Neuronal stem cell (in vitro differentiated cells): Measurements from ENCODE around the gene PTH1R.
A peak's percentile ranks its signal among the peaks of the same experiment; 100 is the strongest.

Experiments
- DNase-seq: peaks from one replicate; pipeline ENCODE4 v3.0.0-alpha.2; 2013; ENCODE audit warnings: low spot score
- H2AFZ ChIP-seq: one replicate; pipeline ENCODE4 v1.6.1; 2013; ENCODE audit warnings: mild to moderate bottlenecking, low read length, inconsistent platforms
- H2AK5ac ChIP-seq: 2 replicates; pipeline ENCODE4 v1.6.1; 2013; ENCODE audit warnings: low read depth, mild to moderate bottlenecking, inconsistent platforms, low read length, moderate library complexity, mixed read lengths
- H2BK120ac ChIP-seq: 2 replicates; pipeline ENCODE4 v1.6.1; 2013; ENCODE audit warnings: low read depth, mild to moderate bottlenecking, inconsistent platforms, low read length, moderate library complexity, mixed read lengths
- H2BK12ac ChIP-seq: one replicate; pipeline ENCODE4 v1.6.1; 2013; ENCODE audit warnings: low read length, inconsistent platforms
- H2BK15ac ChIP-seq: 2 replicates; pipeline ENCODE4 v1.6.1; 2013; ENCODE audit warnings: mild to moderate bottlenecking, low read length, inconsistent platforms, mixed read lengths
- H2BK5ac ChIP-seq: one replicate; pipeline ENCODE4 v1.6.1; 2013; ENCODE audit warnings: inconsistent platforms, mild to moderate bottlenecking, low read length, moderate library complexity
- H3K14ac ChIP-seq: one replicate; pipeline ENCODE4 v1.6.1; 2013; ENCODE audit warnings: low read length, inconsistent platforms
- H3K18ac ChIP-seq: 2 replicates; pipeline ENCODE4 v1.6.1; 2013; ENCODE audit warnings: low read length, inconsistent platforms
- H3K23ac ChIP-seq: 2 replicates; pipeline ENCODE4 v1.6.1; 2013; ENCODE audit warnings: low read depth, mild to moderate bottlenecking, mixed read lengths, low read length, inconsistent platforms; ENCODE audit not compliant: poor library complexity
- H3K27ac ChIP-seq: replicated peaks from 3 replicates; pipeline ENCODE4 v1.5.1; 2013; ENCODE audit warnings: low read length, inconsistent platforms
- H3K27me3 ChIP-seq, 3 experiments: 2 replicates each; pipeline ENCODE4 v1.6.1; 2013; ENCODE audit warnings: low read length in 3 of 3, mild to moderate bottlenecking in 2 of 3, inconsistent platforms in 1 of 3, low read depth in 1 of 3, mixed read lengths in 1 of 3, moderate library complexity in 1 of 3; ENCODE audit not compliant: control insufficient read depth in 3 of 3, insufficient read depth in 3 of 3
- H3K36me3 ChIP-seq, 2 donors: replicated peaks in 1 of 2; 2 replicates each; pipeline ENCODE4 v1.6.1; 2013; ENCODE audit warnings: low read length in 2 of 2; ENCODE audit not compliant: control insufficient read depth in 2 of 2, insufficient read depth in 2 of 2
- H3K4ac ChIP-seq: 2 replicates; pipeline ENCODE4 v1.6.1; 2013; ENCODE audit warnings: inconsistent platforms, mild to moderate bottlenecking, low read length, moderate library complexity
- H3K4me1 ChIP-seq, 2 donors: 1 replicate in 1 of 2; 2 replicates in 1 of 2; pipeline ENCODE4 v1.6.1; 2013; ENCODE audit warnings: low read length in 2 of 2, low read depth in 1 of 2; ENCODE audit not compliant: control insufficient read depth in 2 of 2, insufficient read depth in 1 of 2
- H3K4me2 ChIP-seq: one replicate; pipeline ENCODE4 v1.6.1; 2013; ENCODE audit warnings: mild to moderate bottlenecking, low read length, inconsistent platforms; ENCODE audit not compliant: insufficient read depth, poor library complexity, severe bottlenecking
- H3K4me3 ChIP-seq, 2 donors: 2 replicates each; pipeline ENCODE4 v1.5.1; 2013; ENCODE audit warnings: low read length in 2 of 2, mild to moderate bottlenecking in 2 of 2, inconsistent platforms in 1 of 2, moderate library complexity in 1 of 2
- H3K79me1 ChIP-seq: one replicate; pipeline ENCODE4 v1.6.1; 2013; ENCODE audit warnings: low read depth, mild to moderate bottlenecking, inconsistent platforms, low read length, moderate library complexity
- H3K9ac ChIP-seq: one replicate; pipeline ENCODE4 v1.6.1; 2013; ENCODE audit warnings: mild to moderate bottlenecking, low read depth, low read length, inconsistent platforms; ENCODE audit not compliant: poor library complexity
- H3K9me3 ChIP-seq, 2 donors: replicated peaks in 1 of 2; 2 replicates each; pipeline versions ENCODE3 to v1.6.1; 2013; ENCODE audit warnings: low read length in 2 of 2, mild to moderate bottlenecking in 2 of 2, inconsistent platforms in 1 of 2, low read depth in 1 of 2, mixed read lengths in 1 of 2, moderate library complexity in 1 of 2; ENCODE audit not compliant: control insufficient read depth in 2 of 2, insufficient read depth in 1 of 2
- H4K8ac ChIP-seq: one replicate; pipeline ENCODE4 v1.6.1; 2013; ENCODE audit warnings: low read depth, mild to moderate bottlenecking, inconsistent platforms, low read length, moderate library complexity
- H4K91ac ChIP-seq: one replicate; pipeline ENCODE4 v1.6.1; 2013; ENCODE audit warnings: low read length, low read depth, mild to moderate bottlenecking, inconsistent platforms; ENCODE audit not compliant: poor library complexity
- WGBS, 2 donors: extraction: QIAGEN DNeasy Blood & Tissue Kit; methylation state at CpG; one replicate each; pipeline ENCODE4 v1.1.7; 2013; ENCODE audit warnings: missing lambda C conversion rate in 2 of 2, mixed read lengths in 1 of 2; ENCODE audit not compliant: insufficient read length in 2 of 2, insufficient replicate concordance in 1 of 2; ENCODE audit errors: extremely low coverage in 2 of 2; 5-methylcytosine and 5-hydroxymethylcytosine counted together

The PTH1R gene

DNA sequence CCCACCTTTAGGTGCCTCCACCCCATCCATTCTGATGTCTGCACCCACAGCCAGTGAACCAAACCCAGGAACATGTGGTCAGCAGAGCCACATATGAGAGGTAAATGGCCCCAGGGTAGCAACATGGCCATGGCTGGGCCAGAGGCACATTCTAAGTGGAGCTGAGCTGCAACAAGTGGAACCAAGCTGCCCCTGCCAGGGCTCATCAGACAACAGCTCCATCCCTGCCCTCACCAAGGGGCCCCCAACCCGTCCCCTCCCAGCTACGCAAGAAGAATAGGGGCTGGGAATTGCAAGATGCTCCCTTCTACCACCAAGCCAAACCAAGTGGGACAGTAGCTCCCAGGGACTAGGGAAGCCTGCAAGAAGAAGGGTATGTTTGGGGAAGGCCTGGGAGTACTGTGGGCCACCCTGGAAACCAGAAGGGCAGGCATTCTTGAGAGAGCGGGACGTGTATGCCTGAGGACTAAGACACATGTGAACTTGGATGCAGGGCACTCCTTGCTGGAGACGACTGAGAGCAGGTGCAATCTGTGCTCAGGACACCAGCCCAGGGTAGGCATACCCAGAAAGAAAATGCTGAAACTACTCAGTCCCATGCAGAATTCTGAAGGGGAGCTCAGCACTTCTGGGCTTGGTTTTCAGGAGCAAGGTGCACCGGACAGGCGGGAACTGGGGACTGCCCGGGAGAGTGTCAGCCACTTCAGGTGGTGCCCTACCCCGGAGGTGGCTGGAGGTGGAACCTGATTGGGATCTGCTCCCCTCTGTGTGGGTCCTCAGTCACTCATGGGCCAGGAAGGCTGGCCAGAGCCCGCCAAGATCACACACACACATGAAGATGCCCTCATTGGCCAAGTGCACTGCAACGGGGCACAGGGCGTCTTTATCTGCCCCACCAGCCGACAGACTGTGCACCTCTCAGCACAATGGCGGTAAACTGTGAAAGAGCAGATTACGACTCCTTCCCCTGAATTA is 23.8 kb upstream of the PTH1R start:
- Histone ChIP-seq H2BK120ac (peak overlapping the region; percentile 9), H3K9ac (no peak overlapping the region), H2AK5ac (peak overlapping the region; percentile 59), H3K79me1 (no peaks in the 10 kb centered on the region), H2BK12ac (no peak overlapping the region), H3K23ac (peak overlapping the region; percentile 14), H3K4me3 (no peak overlapping the region), H3K27me3 (peaks cover 0 to 12% (median 0%) of the 10 kb centered on the region in 3 experiments), H2BK15ac (no peak overlapping the region), H3K27ac (no peak overlapping the region), H3K36me3 (no peaks in the 10 kb centered on the region), H3K14ac (no peak overlapping the region), H2BK5ac (no peak overlapping the region), H4K91ac (no peak overlapping the region), H3K4ac (no peak overlapping the region), H2AFZ (no peak overlapping the region), H4K8ac (no peak overlapping the region), H3K4me1 (peaks cover 3 to 12% of the 10 kb centered on the region in 2 donors), H3K18ac (peak overlapping the region; percentile 39), H3K4me2 (no peak overlapping the region), H3K9me3 (no peaks in the 10 kb centered on the region)
- DNase-seq = no peak
- WGBS, 2 donors = no CpG with 5 or more reads among the region's 15 CpGs

DNA sequence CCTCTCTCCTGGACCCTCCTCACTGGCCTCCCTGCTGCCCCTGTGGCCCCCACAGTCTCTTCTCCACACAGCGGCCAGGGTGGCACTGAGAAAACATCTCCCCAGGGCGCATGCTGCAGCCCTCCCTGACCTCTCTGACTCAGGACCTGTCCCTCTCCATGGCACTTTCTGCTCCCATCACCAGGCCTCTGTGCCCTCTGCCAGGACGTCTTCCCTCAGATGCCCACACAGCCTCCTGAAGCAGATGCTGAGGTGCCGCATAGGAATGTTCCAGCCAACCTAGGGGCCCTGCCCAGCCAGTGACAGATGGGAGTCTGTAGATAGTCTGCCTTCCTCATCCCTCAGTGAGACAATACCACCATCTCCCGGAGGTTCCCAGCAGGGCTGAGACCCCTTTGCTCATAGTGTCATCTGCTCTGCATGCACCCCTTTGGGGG is 22.9 kb upstream of the PTH1R start:
- Histone ChIP-seq H3K9ac (peak overlapping the region; percentile 5), H2BK12ac (no peak overlapping the region)
- no peak for DNase-seq

DNA sequence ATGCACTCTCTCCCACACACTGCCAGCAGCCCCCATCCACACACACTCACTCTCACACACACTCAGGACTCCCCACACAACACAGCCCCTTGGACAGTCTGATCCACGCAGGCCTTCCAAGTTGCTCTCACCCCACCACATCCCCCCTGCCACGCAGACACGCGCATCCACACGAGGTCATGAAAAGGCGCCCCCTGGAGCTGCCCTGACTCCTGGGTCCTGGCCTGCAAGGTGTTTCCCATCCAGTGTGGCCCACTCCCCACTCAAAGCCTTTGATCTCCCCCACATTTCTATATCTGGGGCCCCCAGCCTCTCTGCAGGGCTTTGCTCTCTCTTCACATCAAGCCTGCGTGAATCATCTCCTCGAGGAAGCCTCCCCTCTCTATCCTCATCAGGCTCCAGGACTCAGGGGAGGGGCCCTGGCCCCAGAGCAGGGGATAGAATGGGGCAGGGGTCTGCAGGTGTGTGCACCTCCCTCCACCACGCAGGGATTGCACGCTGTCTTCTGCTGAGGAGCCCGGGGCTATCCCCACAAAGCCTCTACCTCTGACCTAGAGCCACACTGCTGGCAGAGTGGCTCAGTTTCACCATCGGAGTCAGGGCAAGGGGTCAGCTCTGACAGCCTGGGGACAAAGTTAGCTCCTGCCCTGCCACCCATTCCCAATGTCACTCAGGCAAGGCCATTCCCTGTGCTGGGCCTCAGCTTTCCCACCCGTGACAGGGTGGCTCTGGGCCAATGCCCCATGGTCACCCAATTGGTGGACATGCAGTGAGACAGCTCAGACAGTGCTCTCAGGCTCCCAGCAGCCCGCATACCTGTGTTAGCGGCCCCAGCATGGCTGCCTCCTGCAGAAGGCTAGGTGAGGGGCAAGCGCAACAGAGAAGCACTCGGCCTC is 20.7 kb upstream of the PTH1R start:
- Histone ChIP-seq H2BK15ac (peak overlapping the region; percentile 70), H2BK5ac (no peak overlapping the region), H4K91ac (no peak overlapping the region), H3K27me3 (peaks cover 0 to 20% (median 0%) of the 10 kb centered on the region in 3 experiments), H3K4me3 (no peak overlapping the region), H3K14ac (peak overlapping the region; percentile 64), H3K79me1 (no peaks in the 10 kb centered on the region), H3K36me3 (no peaks in the 10 kb centered on the region), H2AFZ (no peak overlapping the region), H3K4me1 (no peaks in the 10 kb centered on the region), H4K8ac (no peak overlapping the region), H2BK120ac (no peak overlapping the region), H3K9ac (no peak overlapping the region), H2BK12ac (peak overlapping the region; percentile 51), H2AK5ac (peak overlapping the region; percentile 79), H3K9me3 (no peaks in the 10 kb centered on the region), H3K18ac (peak overlapping the region; percentile 55), H3K4me2 (no peak overlapping the region), H3K27ac (no peak overlapping the region), H3K23ac (peak overlapping the region; percentile 2), H3K4ac (no peak overlapping the region)
- no CpG with 5 or more reads among the region's 17 CpGs for WGBS, 2 donors
- no peak for DNase-seq

More for the DNA sequence above, 22.9 kb upstream of the PTH1R start:
- Histone ChIP-seq H2BK120ac (peak overlapping the region; percentile 9), H3K79me1 (no peaks in the 10 kb centered on the region), H3K4ac (peak overlapping the region; percentile 69), H4K8ac (no peak overlapping the region), H4K91ac (no peak overlapping the region), H2BK15ac (no peak overlapping the region), H3K36me3 (no peaks in the 10 kb centered on the region), H3K18ac (peak overlapping the region; percentile 46), H3K4me3 (no peak overlapping the region), H2AK5ac (peak overlapping the region; percentile 59), H3K23ac (no peak overlapping the region), H3K4me2 (no peak overlapping the region), H2AFZ (no peak overlapping the region), H3K14ac (no peak overlapping the region), H3K9me3 (no peaks in the 10 kb centered on the region), H3K27ac (no peak overlapping the region), H3K4me1 (peaks cover 0 to 5% of the 10 kb centered on the region in 2 donors), H2BK5ac (no peak overlapping the region), H3K27me3 (peaks cover 0 to 20% (median 0%) of the 10 kb centered on the region in 3 experiments)
- WGBS, 2 donors = no CpG with 5 or more reads among the region's 5 CpGs
